Adipose tissue (tissue), 3 donors: ENCODE results near the gene DNAH9. TPM values are rescaled to one million over a fixed set of nuclear protein-coding genes. Genes with fewer than 3 reads are reported as not detected.

ENCODE experiments used
- H3K27ac ChIP-seq: one replicate; pipeline ENCODE4 v1.5.1; 2013; ENCODE audit warnings: low read depth, low read length
- WGBS, 3 donors: extraction: QIAGEN DNeasy Blood & Tissue Kit; methylation state at CpG; one replicate each; pipeline ENCODE4 v1.1.7; 2013; 5-methylcytosine and 5-hydroxymethylcytosine counted together
- polyA plus RNA-seq, 3 donors: library from polyadenylated mRNA; stranded (reverse); fragments of 200-250 nt; gene quantifications; one replicate each; pipeline ENCODE4 v1.2.3, GENCODE V29; 2013
- donor health status: healthy with polysubstance abuse.
- donor health status: Bipolar disorder and iron deficiency.
- donor health status: healthy.

The DNAH9 gene
- 1 to 10 TPM in 2 of 3 donors, under 1 TPM in 1; 0.95 to 6.0 (median 2.2) TPM for polyA plus RNA-seq

DNA sequence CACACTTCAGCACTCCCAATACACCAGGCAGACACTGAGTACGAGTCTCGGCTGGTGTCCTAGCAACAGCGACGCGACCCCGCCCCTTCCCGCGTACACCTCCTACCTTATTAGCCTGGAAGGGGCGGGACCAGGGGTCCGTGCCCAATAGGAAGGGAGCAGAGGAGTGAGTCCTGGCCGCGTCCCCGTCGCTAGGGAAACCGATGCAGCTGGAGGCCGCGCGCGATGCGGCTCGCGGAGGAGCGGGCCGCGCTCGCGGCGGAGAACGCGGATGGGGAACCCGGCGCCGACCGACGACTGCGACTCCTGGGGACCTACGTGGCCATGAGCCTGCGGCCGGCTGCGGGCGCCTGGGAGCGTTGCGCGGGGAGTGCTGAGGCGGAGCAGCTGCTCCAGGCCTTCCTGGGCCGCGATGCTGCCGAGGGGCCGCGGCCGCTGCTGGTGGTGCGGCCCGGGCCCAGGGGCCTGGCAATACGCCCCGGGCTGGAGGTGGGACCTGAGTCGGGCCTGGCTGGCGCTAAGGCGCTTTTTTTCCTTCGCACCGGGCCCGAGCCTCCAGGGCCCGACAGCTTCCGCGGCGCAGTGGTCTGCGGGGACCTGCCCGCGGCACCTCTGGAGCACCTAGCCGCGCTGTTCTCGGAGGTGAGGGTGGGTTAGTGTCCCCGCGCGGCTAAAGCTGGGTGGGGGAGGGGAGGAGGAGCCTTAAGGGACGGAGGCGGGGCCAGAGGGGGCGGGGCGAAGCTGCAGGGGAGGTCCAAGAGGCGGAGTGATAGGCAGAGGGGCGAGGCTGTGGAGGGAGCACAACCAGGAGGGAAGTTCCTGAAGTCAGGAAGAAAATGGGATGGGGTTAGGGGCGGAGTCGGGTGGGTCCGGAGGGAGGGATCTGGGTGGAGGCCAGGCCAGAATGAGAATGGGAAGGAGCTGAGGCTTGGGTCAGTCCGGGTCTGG is at the start of gene DNAH9:
DNAH9 (plus strand) TSS at position 197 of the 948 bp plus-strand sequence; CDS start at position 226, 29 bp downstream.
- no peak within 1 kb of the TSS for H3K27ac ChIP-seq
- 1 to 2% (median 2%) methylated on average over 82 to 84 of the region's 84 CpGs for WGBS, 3 donors

- H3K27ac ChIP-seq = no peak overlapping the region
- WGBS, 3 donors = 80 to 92% (median 86%) methylated on average over 2 of the region's 2 CpGs
Measured at GRCh38 chr17:11550431-11550830, 47.8 kb upstream of the DNAH9 start.

DNA sequence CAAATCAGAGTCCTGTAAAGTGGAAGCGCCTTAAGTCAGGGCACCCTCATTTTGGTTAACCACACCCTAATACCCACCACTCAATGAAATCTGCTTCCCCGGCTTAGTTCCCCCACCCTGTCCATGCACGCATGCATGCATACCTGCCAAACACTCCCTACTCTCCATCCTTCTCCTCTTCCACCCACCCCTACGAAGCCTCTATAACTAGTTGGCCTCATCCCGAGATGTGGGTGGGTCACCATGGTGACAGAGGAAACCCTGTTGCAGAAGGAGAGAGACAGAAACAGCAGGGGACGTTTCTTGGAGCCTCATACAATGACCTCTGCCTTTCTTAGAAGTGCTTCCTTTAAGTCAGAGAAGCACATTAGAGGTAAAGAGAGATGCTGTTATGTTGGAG is 46.8 kb upstream of the DNAH9 start:
- no peak overlapping the region for H3K27ac ChIP-seq
- WGBS, 3 donors = 61 to 83% (median 61%) methylated on average over 6 of the region's 6 CpGs

DNA sequence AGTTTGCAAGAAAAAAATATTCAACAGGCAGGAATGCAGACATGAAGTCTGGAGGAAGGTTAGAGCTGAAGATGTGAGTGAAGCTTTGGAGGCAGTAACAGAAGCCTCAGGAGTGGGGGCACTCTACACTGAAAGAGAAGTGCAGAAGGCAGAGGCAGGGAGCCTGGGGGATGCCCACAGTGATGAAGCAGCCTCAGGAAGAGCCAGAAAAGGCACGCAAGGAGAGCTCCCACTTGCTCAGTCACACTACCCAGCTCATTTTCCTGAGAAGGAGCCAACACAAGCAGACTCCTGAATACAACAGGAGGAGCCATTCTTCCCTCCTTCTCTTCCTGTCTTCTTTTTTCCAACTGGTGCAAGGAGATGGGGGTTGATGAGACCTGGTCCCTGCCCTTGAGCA is 45.1 kb upstream of the DNAH9 start:
- WGBS, 3 donors = 69 to 100% (median 70%) methylated on average over 1 of the region's 1 CpG
- no peak overlapping the region for H3K27ac ChIP-seq

DNA sequence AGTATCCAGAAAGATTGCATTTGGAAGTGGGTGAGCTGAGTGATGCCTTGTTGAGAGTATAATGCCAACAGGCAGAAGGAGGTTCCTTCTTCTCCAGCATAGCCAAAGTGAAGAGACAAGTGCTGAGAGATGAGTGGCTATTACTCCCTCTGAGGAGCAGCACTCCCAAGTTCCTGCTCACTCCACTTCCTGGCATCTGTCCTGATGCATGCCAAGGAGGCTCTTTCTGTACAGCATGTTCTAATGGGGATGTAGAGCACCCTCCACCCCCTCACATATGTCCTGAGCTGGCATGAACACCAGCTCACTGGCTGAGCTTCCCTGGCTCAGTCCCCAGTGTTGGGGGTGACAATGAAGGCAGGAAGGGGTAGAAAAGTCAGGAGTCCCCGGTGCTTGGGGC is 44.2 kb upstream of the DNAH9 start:
- H3K27ac ChIP-seq = no peak overlapping the region
- 74 to 94% (median 89%) methylated on average over 1 of the region's 1 CpG for WGBS, 3 donors

DNA sequence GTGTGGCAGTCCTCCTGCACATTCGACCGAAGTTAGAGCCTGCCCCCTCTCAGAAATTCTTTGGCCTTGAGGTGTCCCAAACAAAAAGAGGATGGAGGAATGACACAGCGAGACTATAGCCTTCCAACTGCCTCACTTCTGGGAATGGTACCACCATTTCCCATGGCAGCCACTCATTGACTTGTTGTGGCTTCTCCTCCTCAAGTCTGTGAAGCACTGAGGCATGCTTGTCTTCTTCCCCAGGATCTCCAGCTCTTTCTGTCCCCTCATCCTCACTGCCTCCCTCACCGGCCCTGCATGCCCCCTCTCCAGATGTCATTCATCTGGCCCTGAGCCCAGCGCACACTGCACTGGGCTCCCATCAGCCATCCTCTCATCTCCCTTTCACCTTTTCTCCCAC is 43.7 kb upstream of the DNAH9 start:
- no peak overlapping the region for H3K27ac ChIP-seq
- 83 to 85% (median 85%) methylated on average over 5 of the region's 5 CpGs for WGBS, 3 donors

DNA sequence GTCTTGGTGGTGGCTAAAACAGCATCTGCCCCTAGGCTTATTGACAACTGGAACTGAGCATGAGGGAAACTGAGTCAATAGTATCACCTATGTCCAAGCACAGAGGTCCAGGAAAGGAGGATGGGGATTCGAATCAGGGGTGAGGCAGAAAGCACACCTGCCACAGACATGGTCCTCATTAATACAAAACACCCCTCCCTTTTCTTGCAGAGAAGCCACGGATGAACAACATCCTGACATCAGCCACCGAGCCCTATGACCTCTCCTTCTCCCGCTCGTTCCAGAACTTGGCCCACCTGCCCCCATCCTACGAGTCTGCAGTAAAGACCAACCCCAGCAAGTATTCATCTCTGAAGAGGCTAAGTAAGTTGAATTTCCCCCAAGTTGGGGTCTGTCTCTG is 42.7 kb upstream of the DNAH9 start:
- no peak overlapping the region for H3K27ac ChIP-seq
- 81 to 93% (median 91%) methylated on average over 6 of the region's 6 CpGs for WGBS, 3 donors

- H3K27ac ChIP-seq = no peak overlapping the region
- WGBS, 3 donors = 90 to 92% (median 92%) methylated on average over 46 of the region's 46 CpGs
Measured at GRCh38 chr17:11557727-11558452, 40.4 kb upstream of the DNAH9 start.

DNA sequence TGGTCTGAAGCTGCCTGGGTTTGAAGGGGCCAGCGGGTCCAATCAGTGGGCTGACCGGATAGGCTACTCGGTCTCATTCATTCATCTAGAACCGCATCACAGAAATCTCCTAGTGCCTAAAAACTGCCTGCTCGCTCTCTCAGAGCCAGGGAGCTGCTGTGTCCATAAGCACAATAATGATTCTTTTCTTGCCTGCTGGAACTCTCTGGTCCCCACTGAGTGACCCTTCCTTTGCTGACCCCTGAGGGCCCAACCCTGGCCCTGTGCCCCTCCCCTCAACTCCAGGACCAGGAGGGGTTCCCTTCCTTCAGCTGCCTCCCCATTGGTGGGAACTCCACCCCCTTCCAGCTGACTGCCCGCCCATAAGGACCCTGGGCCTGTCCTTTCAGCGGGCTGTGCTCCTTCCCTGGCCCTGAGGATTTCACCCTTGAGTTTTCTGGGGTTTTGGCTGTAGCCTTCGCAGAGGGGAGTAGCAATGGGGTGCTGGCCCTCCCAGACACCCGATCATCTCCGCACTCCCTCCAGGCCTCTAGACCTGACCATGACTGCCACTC is 39.5 kb upstream of the DNAH9 start:
- 92 to 96% (median 95%) methylated on average over 10 of the region's 10 CpGs for WGBS, 3 donors
- no peak overlapping the region for H3K27ac ChIP-seq

- no peak overlapping the region for H3K27ac ChIP-seq
- WGBS, 3 donors = 75 to 90% (median 79%) methylated on average over 7 of the region's 7 CpGs
Measured at GRCh38 chr17:11559601-11560000, 38.7 kb upstream of the DNAH9 start.

GRCh38 chr17:11561281-11561680 is 37.0 kb upstream of the DNAH9 start:
- WGBS, 3 donors = 68 to 100% (median 92%) methylated on average over 1 of the region's 1 CpG
- no peak overlapping the region for H3K27ac ChIP-seq

- no peak overlapping the region for H3K27ac ChIP-seq
- WGBS, 3 donors = 82 to 91% (median 83%) methylated on average over 2 of the region's 2 CpGs
Measured at GRCh38 chr17:11561702-11562101, 36.6 kb upstream of the DNAH9 start.

DNA sequence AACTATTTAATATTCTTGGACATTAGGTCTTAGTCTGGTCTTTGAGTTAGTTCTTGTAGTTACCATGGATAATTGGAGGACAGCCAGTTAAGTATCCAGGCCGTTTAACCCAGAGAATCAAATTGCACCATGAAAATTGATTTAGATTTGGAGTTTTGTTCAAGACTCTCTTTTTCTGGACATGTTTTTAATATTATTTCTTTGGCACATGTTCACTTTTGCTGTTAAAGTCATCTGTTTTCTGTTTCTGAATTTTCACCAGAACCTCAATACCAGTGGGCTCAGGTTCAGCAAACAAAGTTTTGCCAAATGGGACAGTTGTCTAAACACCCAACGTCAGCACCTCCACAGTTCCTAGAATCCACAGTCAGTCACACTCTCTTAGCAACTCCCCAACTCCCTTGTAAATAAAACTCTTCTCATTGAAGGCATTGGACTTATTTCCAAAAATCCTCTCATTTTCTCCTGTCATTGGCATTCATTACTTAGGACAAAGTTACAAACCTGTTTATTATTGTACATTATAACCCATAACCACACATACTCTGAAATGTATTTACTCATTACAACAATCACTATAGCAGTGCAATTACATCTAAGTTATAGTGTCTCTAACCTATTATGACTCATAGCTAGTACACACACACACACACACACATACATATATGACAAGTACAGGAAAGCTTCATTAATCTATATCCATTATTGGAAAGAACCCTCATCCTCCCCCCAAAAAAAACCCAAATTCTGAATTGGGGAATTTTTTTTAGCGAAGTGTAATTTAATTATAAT is 33.5 kb upstream of the DNAH9 start:
- H3K27ac ChIP-seq = no peak overlapping the region
- 41 to 56% (median 50%) methylated on average over 3 of the region's 3 CpGs for WGBS, 3 donors

DNA sequence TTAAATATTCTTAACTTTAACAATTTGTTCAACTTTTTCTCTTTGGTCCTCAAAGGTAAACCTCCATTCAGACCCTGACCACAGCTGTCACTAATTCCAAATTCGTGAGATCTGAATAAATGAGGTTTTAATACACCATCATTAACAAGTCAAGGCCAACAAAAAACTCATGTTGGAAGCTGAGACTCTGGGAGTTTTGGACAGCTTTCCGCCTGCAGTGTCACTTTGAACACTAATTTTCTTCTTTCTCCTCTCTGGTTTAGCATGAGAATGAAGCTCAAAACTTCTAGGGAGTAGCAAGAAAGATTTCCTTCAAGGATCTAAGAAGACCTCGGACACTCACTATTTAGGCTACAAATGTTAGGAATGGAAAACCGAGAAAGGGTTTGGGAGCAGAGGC is 32.7 kb upstream of the DNAH9 start:
- 36 to 76% (median 64%) methylated on average over 4 of the region's 4 CpGs for WGBS, 3 donors
- H3K27ac ChIP-seq = no peak overlapping the region

DNA sequence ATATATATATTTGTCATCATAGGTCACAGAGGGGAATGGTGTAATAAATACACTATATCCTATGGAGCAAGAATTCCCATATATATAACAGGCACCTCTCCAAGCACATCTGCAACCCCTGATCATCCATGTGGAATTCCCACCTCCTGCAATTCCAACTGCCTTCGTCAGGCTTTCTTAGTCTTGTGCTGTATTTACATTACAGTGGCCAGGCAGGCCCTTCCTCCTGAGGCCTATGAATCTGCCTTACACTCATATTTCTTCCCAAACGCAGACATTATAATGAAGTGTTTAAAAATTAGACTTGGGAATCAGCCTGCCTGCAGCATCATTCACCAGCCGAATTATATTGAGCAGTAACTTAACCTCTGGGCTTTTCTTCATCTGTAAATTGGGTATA is 19.3 kb upstream of the DNAH9 start:
- WGBS, 3 donors = 65 to 80% (median 80%) methylated on average over 3 of the region's 3 CpGs

GRCh38 chr17:11580677-11581076 is 17.6 kb upstream of the DNAH9 start:
- WGBS, 3 donors = 81 to 90% (median 89%) methylated on average over 3 of the region's 3 CpGs
- H3K27ac ChIP-seq = no peak overlapping the region

More for the DNA sequence above, 19.3 kb upstream of the DNAH9 start:
- no peak overlapping the region for H3K27ac ChIP-seq

DNA sequence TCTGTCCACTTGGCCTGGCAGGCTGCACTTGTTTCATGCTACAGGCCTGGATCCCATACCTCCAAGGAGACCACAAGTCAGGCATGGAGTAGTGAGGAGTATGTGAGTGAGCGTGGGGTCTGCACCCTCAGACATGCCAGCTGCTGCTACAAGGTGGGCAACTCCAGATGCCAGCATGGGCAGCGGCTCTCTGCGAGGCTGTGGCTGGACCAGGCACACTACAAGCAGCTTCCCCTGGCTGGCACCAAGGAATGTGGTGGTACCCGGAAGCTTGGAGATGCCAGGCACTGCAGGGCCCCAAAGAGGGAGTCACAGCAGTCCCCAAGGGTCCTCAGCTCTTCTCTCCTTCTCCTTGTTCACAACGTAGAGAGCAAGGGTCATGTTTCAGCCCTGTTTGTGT is 16.1 kb upstream of the DNAH9 start:
- 85 to 93% (median 88%) methylated on average over 5 of the region's 5 CpGs for WGBS, 3 donors
- no peak overlapping the region for H3K27ac ChIP-seq

DNA sequence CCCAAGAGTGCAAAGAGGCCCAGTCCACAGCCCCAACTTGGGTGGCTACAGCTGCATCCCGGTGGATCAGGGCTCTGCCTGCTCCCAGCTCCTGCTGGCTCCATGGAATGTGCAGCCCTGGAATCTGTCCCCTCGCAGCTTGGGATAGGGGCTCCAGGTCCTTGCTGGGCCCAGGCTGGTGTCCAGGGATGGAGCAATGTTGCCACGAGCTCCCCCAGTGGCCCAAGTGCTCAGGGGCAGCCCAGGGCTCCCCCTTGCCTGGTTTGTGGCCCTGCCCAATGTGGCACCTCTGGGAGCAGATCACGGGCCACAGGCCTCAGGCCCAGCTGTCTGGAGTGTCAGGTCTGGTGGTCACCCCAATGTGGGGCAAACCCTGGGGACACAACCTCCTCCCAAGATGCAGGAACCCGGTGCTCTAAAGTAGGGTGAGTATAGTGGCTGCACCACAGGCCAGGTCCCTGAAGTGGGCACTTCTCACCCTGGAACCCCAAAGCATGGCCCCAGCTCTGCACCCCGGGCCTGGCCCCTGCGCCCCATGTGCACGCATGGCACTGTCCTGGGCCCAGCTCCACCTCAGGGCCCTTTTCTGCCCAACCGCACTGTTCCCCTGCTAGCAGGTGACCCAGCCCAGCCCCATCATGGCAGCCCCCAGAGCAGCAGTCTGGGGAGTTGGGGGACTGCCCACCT is 14.8 kb upstream of the DNAH9 start:
- 78 to 89% (median 89%) methylated on average over 9 of the region's 9 CpGs for WGBS, 3 donors
- H3K27ac ChIP-seq = no peak overlapping the region
